H9 (cell line): Measurements from ENCODE around the gene SLC35B2. TPM values are rescaled to one million over a fixed set of nuclear protein-coding genes. Genes with fewer than 3 reads are reported as not detected.

ENCODE experiments used
- DNase-seq: peaks from one replicate; pipeline ENCODE4 v3.0.0-alpha.2; 2017
- H2AFZ ChIP-seq: one replicate; pipeline ENCODE4 v1.6.1; 2013; ENCODE audit warnings: mild to moderate bottlenecking, low read length, control low read depth, moderate library complexity
- H2AK5ac ChIP-seq: 2 replicates; pipeline ENCODE4 v1.6.1; 2013; ENCODE audit warnings: low read length, control low read depth, mixed read lengths; ENCODE audit not compliant: insufficient read length
- H2BK120ac ChIP-seq: one replicate; pipeline ENCODE4 v1.6.1; 2013; ENCODE audit warnings: low read depth, mild to moderate bottlenecking, low read length, control low read depth, inconsistent platforms; ENCODE audit not compliant: poor library complexity, severe bottlenecking
- H2BK12ac ChIP-seq: 2 replicates; pipeline ENCODE4 v1.6.1; 2013; ENCODE audit warnings: low read length, control low read depth, mixed read lengths, low read depth; ENCODE audit not compliant: insufficient read length
- H2BK15ac ChIP-seq: 2 replicates; pipeline ENCODE4 v1.6.1; 2013; ENCODE audit warnings: low read depth, low read length, control low read depth
- H2BK20ac ChIP-seq: one replicate; pipeline ENCODE4 v1.6.1; 2013; ENCODE audit warnings: low read depth, mild to moderate bottlenecking, low read length, control low read depth, inconsistent platforms; ENCODE audit not compliant: poor library complexity, severe bottlenecking
- H2BK5ac ChIP-seq: 2 replicates; pipeline ENCODE4 v1.6.1; 2013; ENCODE audit warnings: low read length, control low read depth, mixed read lengths; ENCODE audit not compliant: insufficient read length
- H3K14ac ChIP-seq: 2 replicates; pipeline ENCODE4 v1.6.1; 2013; ENCODE audit warnings: low read length, control low read depth; ENCODE audit not compliant: insufficient read depth
- H3K18ac ChIP-seq: 2 replicates; pipeline ENCODE4 v1.6.1; 2013; ENCODE audit warnings: low read depth, mild to moderate bottlenecking, mixed read lengths, low read length, control low read depth; ENCODE audit not compliant: insufficient read length
- H3K23ac ChIP-seq: 2 replicates; pipeline ENCODE4 v1.6.1; 2013; ENCODE audit warnings: low read length, control low read depth, mixed read lengths, low read depth; ENCODE audit not compliant: insufficient read length
- H3K23me2 ChIP-seq: 2 replicates; pipeline ENCODE4 v1.6.1; 2013; ENCODE audit warnings: low read depth, mild to moderate bottlenecking, mixed read lengths, low read length, control low read depth; ENCODE audit not compliant: insufficient read length, poor library complexity, severe bottlenecking
- H3K27ac ChIP-seq: 2 replicates; pipeline ENCODE4 v1.5.1; 2013; ENCODE audit warnings: low read length, control low read depth, mixed read lengths, low read depth; ENCODE audit not compliant: insufficient read length
- H3K27me3 ChIP-seq: 2 replicates; pipeline ENCODE4 v1.6.1; 2013; ENCODE audit warnings: low read length, control low read depth, inconsistent platforms; ENCODE audit not compliant: insufficient read depth
- H3K4ac ChIP-seq: 2 replicates; pipeline ENCODE4 v1.6.1; 2013; ENCODE audit warnings: low read depth, mild to moderate bottlenecking, control low read depth, inconsistent platforms, low read length, moderate library complexity
- H3K4me1 ChIP-seq: 2 replicates; pipeline ENCODE4 v1.6.1; 2013; ENCODE audit warnings: low read length, control low read depth, inconsistent platforms; ENCODE audit not compliant: insufficient read depth
- H3K4me2 ChIP-seq: 2 replicates; pipeline ENCODE4 v1.6.1; 2013; ENCODE audit warnings: low read length, control low read depth, mixed read lengths; ENCODE audit not compliant: insufficient read length, insufficient read depth
- H3K56ac ChIP-seq: 2 replicates; pipeline ENCODE4 v1.6.1; 2013; ENCODE audit warnings: low read depth, mild to moderate bottlenecking, mixed read lengths, low read length, control low read depth; ENCODE audit not compliant: insufficient read length
- H3K79me1 ChIP-seq: 2 replicates; pipeline ENCODE4 v1.6.1; 2013; ENCODE audit warnings: low read depth, mild to moderate bottlenecking, moderate library complexity, low read length, control low read depth, inconsistent platforms; ENCODE audit not compliant: insufficient read depth, poor library complexity, severe bottlenecking
- H3K79me2 ChIP-seq: 2 replicates; pipeline ENCODE4 v1.6.1; 2013; ENCODE audit warnings: low read length, control low read depth, inconsistent platforms; ENCODE audit not compliant: insufficient read depth
- H3K9ac ChIP-seq: 2 replicates; pipeline ENCODE4 v1.6.1; 2013; ENCODE audit warnings: low read length, control low read depth, mixed read lengths; ENCODE audit not compliant: insufficient read length; ENCODE audit errors: extremely low read depth
- H3K9me3 ChIP-seq: one replicate; pipeline ENCODE4 v1.6.1; 2013; ENCODE audit warnings: low read depth, low read length, inconsistent platforms; ENCODE audit not compliant: control insufficient read depth
- H3T11ph ChIP-seq: one replicate; pipeline ENCODE4 v1.6.1; 2013; ENCODE audit warnings: mild to moderate bottlenecking, low read length, control low read depth, inconsistent platforms
- H4K20me1 ChIP-seq: one replicate; pipeline ENCODE4 v1.6.1; 2013; ENCODE audit not compliant: control insufficient read depth, insufficient read length, insufficient read depth
- H4K5ac ChIP-seq: 2 replicates; pipeline ENCODE4 v1.6.1; 2013; ENCODE audit warnings: low read depth, mild to moderate bottlenecking, mixed read lengths, low read length, control low read depth; ENCODE audit not compliant: insufficient read length
- H4K8ac ChIP-seq: replicated peaks from 2 replicates; pipeline ENCODE4 v1.6.1; 2013; ENCODE audit warnings: low read length, control low read depth, mixed read lengths, low read depth; ENCODE audit not compliant: insufficient read length
- H4K91ac ChIP-seq: 2 replicates; pipeline ENCODE4 v1.6.1; 2013; ENCODE audit warnings: low read depth, mild to moderate bottlenecking, moderate library complexity, mixed read lengths, low read length, control low read depth; ENCODE audit not compliant: insufficient read length
- H3K27ac Mint-ChIP-seq, 3 experiments: 2 replicates in 2 of 3; 3 replicates in 1 of 3; pipeline ENCODE4 v1.8.0; 2020 to 2021; ENCODE audit warnings: mixed read lengths in 3 of 3, mild to moderate bottlenecking in 1 of 3, moderate library complexity in 1 of 3
- H3K27me3 Mint-ChIP-seq: 2 replicates; pipeline ENCODE4 v1.8.0; 2021; ENCODE audit warnings: low read depth, mild to moderate bottlenecking, moderate library complexity, mixed read lengths
- H3K36me3 Mint-ChIP-seq, 3 experiments: 2 replicates in 2 of 3; 3 replicates in 1 of 3; pipeline ENCODE4 v1.8.0; 2020 to 2021; ENCODE audit warnings: low read depth in 3 of 3, mixed read lengths in 3 of 3; ENCODE audit not compliant: insufficient read depth in 1 of 3
- H3K4me1 Mint-ChIP-seq, 2 experiments: 2 replicates each; pipeline ENCODE4 v1.8.0; 2020; ENCODE audit warnings: mixed read lengths in 2 of 2
- H3K4me3 Mint-ChIP-seq, 2 experiments: 2 replicates in 1 of 2; 3 replicates in 1 of 2; pipeline ENCODE4 v1.8.0; 2020 to 2021; ENCODE audit warnings: mild to moderate bottlenecking in 2 of 2, mixed read lengths in 2 of 2, moderate library complexity in 1 of 2
- H3K9me3 Mint-ChIP-seq, 2 experiments: 2 replicates in 1 of 2; 3 replicates in 1 of 2; pipeline ENCODE4 v1.8.0; 2020; ENCODE audit warnings: mild to moderate bottlenecking in 2 of 2, mixed read lengths in 2 of 2, moderate library complexity in 1 of 2
- CTCF ChIP-seq: fragments of 200-600 bp; sonication (generic); conservative IDR thresholded peaks from 3 replicates; pipeline ENCODE4 v1.8.0; 2021; ENCODE audit warnings: antibody characterized with exemption, mild to moderate bottlenecking
- WGBS: extraction: QIAGEN DNeasy Blood & Tissue Kit; methylation state at CpG from one replicate; pipeline ENCODE4 v1.1.7; 2013; ENCODE audit warnings: missing lambda C conversion rate, low lambda C conversion rate, mixed read lengths; ENCODE audit not compliant: insufficient read length; ENCODE audit errors: extremely low coverage; 5-methylcytosine and 5-hydroxymethylcytosine counted together
- total RNA-seq: library from RNA; stranded (reverse); gene quantifications from 2 replicates; pipeline ENCODE4 v1.2.1, GENCODE V29; 2021

The SLC35B2 gene
- total RNA-seq, 1 experiment from 2014 or later: 34.5 TPM

GRCh38 chr6:44250718-44251123, 6.6 kb downstream of the SLC35B2 start:
- Histone ChIP-seq H3K79me2 (peaks cover 27% of the 10 kb centered on the region), H3K9ac (no peak overlapping the region), H2BK120ac (no peak overlapping the region), H4K8ac (no peak overlapping the region), H2BK20ac (no peak overlapping the region), H3K27me3 (no peaks in the 10 kb centered on the region), H4K20me1 (no peaks in the 10 kb centered on the region), H3K4me2 (no peak overlapping the region), H3K4ac (no peak overlapping the region), H3T11ph (no peak overlapping the region), H2AFZ (no peak overlapping the region), H3K4me1 (peaks cover 5% of the 10 kb centered on the region; the same call in 1 of the 2 replicates), H3K9me3 (no peaks in the 10 kb centered on the region), H2AK5ac (no peak overlapping the region), H3K23ac (no peak overlapping the region), H2BK12ac (no peak overlapping the region), H3K18ac (no peak overlapping the region), H3K14ac (no peak overlapping the region), H3K79me1 (no peaks in the 10 kb centered on the region), H3K56ac (no peak overlapping the region), H3K23me2 (peaks cover 9% of the 10 kb centered on the region), H2BK5ac (no peak overlapping the region), H3K27ac (no peak overlapping the region), H2BK15ac (no peak overlapping the region), H4K5ac (no peak overlapping the region), H4K91ac (no peak overlapping the region)
- Mint-ChIP-seq H3K4me3 (peak overlapping the region in 1 of 2 experiments; percentile 99; a peak in 1 of 5 replicates), H3K4me1 (peaks cover 45 to 48% of the 10 kb centered on the region in 2 experiments), H3K27ac (peak overlapping the region in 1 of 3 experiments; percentile 50; a peak in 2 of 7 replicates), H3K27me3 (peaks cover 3% of the 10 kb centered on the region; the same call in 1 of the 2 replicates), H3K9me3 (peaks cover 3 to 4% of the 10 kb centered on the region in 2 experiments; a peak in 3 of 5 replicates), H3K36me3 (peaks cover 68 to 87% (median 87%) of the 10 kb centered on the region in 3 experiments)
- no peak for TF ChIP-seq CTCF
- no CpG with 5 or more reads among the region's 3 CpGs for WGBS
- no peak for DNase-seq
